Endodermal cell (in vitro differentiated cells): ENCODE measurements around the gene GRM7. TPM values are rescaled to one million over a fixed set of nuclear protein-coding genes. Genes with fewer than 3 reads are reported as not detected.

Experiments used
- DNase-seq: peaks from one replicate; pipeline ENCODE4 v3.0.0-alpha.2; 2017
- H3K27ac ChIP-seq: 2 replicates; pipeline ENCODE4 v1.5.1; 2013; ENCODE audit warnings: mild to moderate bottlenecking, low read depth, low read length, moderate library complexity
- H3K27me3 ChIP-seq: 2 replicates; pipeline ENCODE4 v1.6.1; 2013; ENCODE audit warnings: mild to moderate bottlenecking, low read length, moderate library complexity; ENCODE audit not compliant: insufficient read depth, control insufficient read depth, poor library complexity, severe bottlenecking
- H3K36me3 ChIP-seq: 2 replicates; pipeline ENCODE4 v1.7.0; 2013; ENCODE audit warnings: mild to moderate bottlenecking, low read length, moderate library complexity; ENCODE audit not compliant: control insufficient read depth, insufficient read depth
- H3K4me1 ChIP-seq: one replicate; pipeline ENCODE4 v1.7.0; 2013; ENCODE audit warnings: low read length; ENCODE audit not compliant: control insufficient read depth, insufficient read depth
- H3K4me3 ChIP-seq: 2 replicates; pipeline ENCODE4 v1.5.1; 2013; ENCODE audit warnings: mild to moderate bottlenecking, low read length, moderate library complexity
- H3K9ac ChIP-seq: 2 replicates; pipeline ENCODE4 v1.6.1; 2013; ENCODE audit warnings: mild to moderate bottlenecking, low read length, moderate library complexity; ENCODE audit not compliant: poor library complexity, severe bottlenecking; ENCODE audit errors: extremely low read depth
- H3K9me3 ChIP-seq: 2 replicates; pipeline ENCODE4 v1.6.1; 2013; ENCODE audit warnings: mild to moderate bottlenecking, low read length, moderate library complexity; ENCODE audit not compliant: control insufficient read depth
- H3K27ac Mint-ChIP-seq: 2 replicates; pipeline ENCODE4 v1.8.0; 2020; ENCODE audit warnings: mixed read lengths
- H3K27me3 Mint-ChIP-seq: 2 replicates; pipeline ENCODE4 v1.8.0; 2021; ENCODE audit warnings: mild to moderate bottlenecking, mixed read lengths; ENCODE audit not compliant: insufficient read depth
- H3K36me3 Mint-ChIP-seq: 2 replicates; pipeline ENCODE4 v1.8.0; 2020; ENCODE audit warnings: low read depth, mixed read lengths
- H3K4me1 Mint-ChIP-seq: 2 replicates; pipeline ENCODE4 v1.8.0; 2020; ENCODE audit warnings: mixed read lengths
- H3K4me3 Mint-ChIP-seq: 2 replicates; pipeline ENCODE4 v1.8.0; 2020; ENCODE audit warnings: mild to moderate bottlenecking, moderate library complexity, mixed read lengths
- H3K9me3 Mint-ChIP-seq: 2 replicates; pipeline ENCODE4 v1.8.0; 2020; ENCODE audit warnings: mild to moderate bottlenecking, mixed read lengths
- CTCF ChIP-seq: fragments of 200-600 bp; sonication (generic); conservative IDR thresholded peaks from 2 replicates; pipeline ENCODE4 v1.5.0; 2021; ENCODE audit warnings: antibody characterized with exemption, mild to moderate bottlenecking
- WGBS, 2 experiments: methylation state at CpG; one replicate each; pipeline versions ENCODE4 v1.1.5 to v1.1.7; 2013; ENCODE audit warnings: missing lambda C conversion rate in 2 of 2, mixed read lengths in 1 of 2; ENCODE audit not compliant: insufficient coverage in 1 of 2, insufficient read length in 1 of 2; 5-methylcytosine and 5-hydroxymethylcytosine counted together
- total RNA-seq, 2 donors: library from RNA; stranded (reverse); fragmentation: NEBNext Ultra II Directional in 1 of 2; extraction: Animal tissue kit (Norgen Biotek cat#: 25700) in 1 of 2; gene quantifications; 2 replicates in 1 of 2; 3 replicates in 1 of 2; pipeline ENCODE4 v1.2.1, GENCODE V29; 2021

The GRM7 gene
- total RNA-seq, 2 donors from 2014 or later = 0.11 to 0.73 TPM

GRCh38 chr3:7637694-7638093 is 776.8 kb downstream of the GRM7 start:
- H3K9me3 ChIP-seq = no peaks in the 10 kb centered on the region
- no peak overlapping the region for H3K27ac ChIP-seq
- Mint-ChIP-seq H3K36me3 (no peaks in the 10 kb centered on the region), H3K27ac (no peak overlapping the region), H3K9me3 (no peaks in the 10 kb centered on the region), H3K4me3 (no peak overlapping the region), H3K27me3 (no peaks in the 10 kb centered on the region), H3K4me1 (peaks cover 13% of the 10 kb centered on the region)
- peaks cover 9% of the 10 kb centered on the region for H3K4me1 ChIP-seq
- no peak for DNase-seq
- H3K4me3 ChIP-seq = no peak overlapping the region
- no peaks in the 10 kb centered on the region for H3K27me3 ChIP-seq
- no peak for TF ChIP-seq CTCF
- no peaks in the 10 kb centered on the region for H3K36me3 ChIP-seq
- H3K9ac ChIP-seq = no peak overlapping the region
- 72 to 75% methylated on average over 5 of the region's 5 CpGs for WGBS, 2 experiments

- Mint-ChIP-seq H3K9me3 (no peaks in the 10 kb centered on the region), H3K36me3 (no peaks in the 10 kb centered on the region), H3K27ac (no peak overlapping the region), H3K4me3 (no peak overlapping the region), H3K27me3 (no peaks in the 10 kb centered on the region), H3K4me1 (peaks cover 17% of the 10 kb centered on the region)
- Histone ChIP-seq H3K4me1 (peaks cover 9% of the 10 kb centered on the region), H3K27me3 (no peaks in the 10 kb centered on the region), H3K4me3 (no peak overlapping the region), H3K9me3 (no peaks in the 10 kb centered on the region), H3K9ac (no peak overlapping the region), H3K27ac (no peak overlapping the region), H3K36me3 (no peaks in the 10 kb centered on the region)
- TF ChIP-seq CTCF = no peak
- no peak for DNase-seq
These were observed 777.2 kb downstream of the GRM7 start for GRCh38 chr3:7638103-7638502.

- H3K9me3 Mint-ChIP-seq = no peaks in the 10 kb centered on the region
- Histone ChIP-seq H3K4me1 (peaks cover 9% of the 10 kb centered on the region), H3K9me3 (no peaks in the 10 kb centered on the region), H3K9ac (no peak overlapping the region), H3K27ac (no peak overlapping the region), H3K27me3 (no peaks in the 10 kb centered on the region), H3K36me3 (no peaks in the 10 kb centered on the region), H3K4me3 (no peak overlapping the region)
- no peaks in the 10 kb centered on the region for H3K27me3 Mint-ChIP-seq
- H3K27ac Mint-ChIP-seq = no peak overlapping the region
- no peak for TF ChIP-seq CTCF
- H3K4me1 Mint-ChIP-seq = peaks cover 25% of the 10 kb centered on the region
- no peak overlapping the region for H3K4me3 Mint-ChIP-seq
- DNase-seq = no peak
- H3K36me3 Mint-ChIP-seq = no peaks in the 10 kb centered on the region
These were observed 779.9 kb downstream of the GRM7 start for GRCh38 chr3:7640787-7641186.
